Measurements from ENCODE around the gene ZNF341.
A peak's percentile ranks its signal among the peaks of the same experiment; 100 is the strongest.
"Not testable (repeated sequence)": the region's sequence is repeated elsewhere in the genome, so short reads cannot be mapped to it uniquely, and the experiment has no call there.

ZNF341 gene

GRCh38 chr20:33731693-33732165 is at the start of gene ZNF341:
Gene ZNF341, plus strand, starts transcription at chr20:33731996. Its CDS starts 26 bp downstream, at chr20:33732022.
- peak; percentile 66 for DNase-seq

GRCh38 chr20:33684533-33685327 is 47.1 kb upstream of the ZNF341 start:
- DNase-seq = no peak

GRCh38 chr20:33685328-33686099 is 46.3 kb upstream of the ZNF341 start:
- peak; percentile 40 for DNase-seq

- DNase-seq = peak; percentile 93
Observed at GRCh38 chr20:33686100-33686983, 45.5 kb upstream of the ZNF341 start, which contains the start of gene E2F1. Gene E2F1, minus strand, starts transcription at chr20:33686385. Its CDS starts 121 bp downstream, at chr20:33686264.

- DNase-seq = no peak
Observed at GRCh38 chr20:33686984-33687366, 44.8 kb upstream of the ZNF341 start.

- peak; percentile 88 for DNase-seq
Observed at GRCh38 chr20:33687370-33687915, 44.4 kb upstream of the ZNF341 start.

- DNase-seq = no peak
Observed at GRCh38 chr20:33687993-33688937, 43.5 kb upstream of the ZNF341 start.

- no peak for DNase-seq
Observed at GRCh38 chr20:33688938-33689424, 42.8 kb upstream of the ZNF341 start.

- no peak for DNase-seq
Observed at GRCh38 chr20:33689493-33689892, 42.3 kb upstream of the ZNF341 start.

GRCh38 chr20:33689973-33690372 is 41.8 kb upstream of the ZNF341 start:
- peak; percentile 60 for DNase-seq

- no peak for DNase-seq
Observed at GRCh38 chr20:33693289-33693688, 38.5 kb upstream of the ZNF341 start.

GRCh38 chr20:33693741-33694638 is 37.8 kb upstream of the ZNF341 start:
- DNase-seq = no peak

GRCh38 chr20:33694639-33695012 is 37.2 kb upstream of the ZNF341 start:
- no peak for DNase-seq

GRCh38 chr20:33696448-33696847 is 35.3 kb upstream of the ZNF341 start:
- DNase-seq = no peak

- no peak for DNase-seq
Observed at GRCh38 chr20:33697129-33697528, 34.7 kb upstream of the ZNF341 start.

GRCh38 chr20:33698966-33699365 is 32.8 kb upstream of the ZNF341 start:
- DNase-seq = not testable (repeated sequence)

GRCh38 chr20:33700696-33701441 is 30.9 kb upstream of the ZNF341 start:
- not testable (repeated sequence) for DNase-seq

- DNase-seq = no peak
Observed at GRCh38 chr20:33701629-33702450, 30.0 kb upstream of the ZNF341 start.

Data from NCI-H226 (cell line).